Spleen (tissue), 11 donors: ENCODE results near the gene RAB7A. TPM values are rescaled to one million over a fixed set of nuclear protein-coding genes. Genes with fewer than 3 reads are reported as not detected.

Experiments
- DNase-seq: peaks from one replicate; pipeline ENCODE4 v3.0.0-alpha.2; 2020
- H3K27ac ChIP-seq, 8 donors: fragments of 200-600 bp; sonication (generic) in 7 of 8; 1 replicate in 4 of 8; 2 replicates in 4 of 8; pipeline versions ENCODE4 v1.5.0 to v1.8.0; 2016 to 2021; ENCODE audit warnings: inconsistent platforms in 4 of 8, mild to moderate bottlenecking in 4 of 8, moderate library complexity in 1 of 8
- H3K27me3 ChIP-seq, 7 donors: fragments of 200-600 bp; sonication (generic) in 6 of 7; replicated peaks in 1 of 7; 1 replicate in 4 of 7; 2 replicates in 3 of 7; pipeline versions ENCODE4 v1.5.0 to v1.8.0; 2016 to 2021; ENCODE audit warnings: inconsistent platforms in 3 of 7, mild to moderate bottlenecking in 1 of 7
- H3K36me3 ChIP-seq, 6 donors: fragments of 200-600 bp; sonication (generic) in 5 of 6; 1 replicate in 4 of 6; 2 replicates in 2 of 6; pipeline versions ENCODE4 v1.5.0 to v1.8.0; 2016 to 2021; ENCODE audit warnings: inconsistent platforms in 2 of 6
- H3K4me1 ChIP-seq, 6 donors: fragments of 200-600 bp; sonication (generic) in 5 of 6; 1 replicate in 3 of 6; 2 replicates in 3 of 6; pipeline versions ENCODE4 v1.5.0 to v1.8.0; 2016 to 2021; ENCODE audit warnings: inconsistent platforms in 3 of 6
- H3K4me3 ChIP-seq, 8 donors: fragments of 200-600 bp; sonication (generic) in 7 of 8; 1 replicate in 4 of 8; 2 replicates in 4 of 8; pipeline versions ENCODE4 v1.5.0 to v1.8.0; 2016 to 2021; ENCODE audit warnings: inconsistent platforms in 4 of 8, mild to moderate bottlenecking in 4 of 8, moderate library complexity in 2 of 8
- H3K9me3 ChIP-seq, 8 donors: fragments of 200-600 bp; sonication (generic) in 7 of 8; 1 replicate in 4 of 8; 2 replicates in 4 of 8; pipeline versions ENCODE4 v1.5.0 to v1.8.0; 2016 to 2021; ENCODE audit warnings: inconsistent platforms in 4 of 8
- CTCF ChIP-seq, 11 experiments: fragments of 200-600 bp in 7 of 11; fragments of 450-650 bp in 4 of 11; sonication (generic) in 4 of 11; IDR thresholded peaks in 8 of 11; conservative IDR thresholded peaks in 3 of 11; 1 replicate in 7 of 11; 2 replicates in 4 of 11; pipeline versions ENCODE4 v1.4.0 to v1.8.0; 2016 to 2021; ENCODE audit warnings: antibody characterized with exemption in 11 of 11, inconsistent platforms in 4 of 11, mild to moderate bottlenecking in 1 of 11
- POLR2A ChIP-seq, 3 donors: fragments of 450-650 bp; IDR thresholded peaks; one replicate each; pipeline ENCODE4 v1.5.1; 2017; ENCODE audit warnings: antibody characterized with exemption in 3 of 3, mild to moderate bottlenecking in 1 of 3
- POLR2AphosphoS5 ChIP-seq, 3 donors: sonication (generic); formaldehyde crosslinking; IDR thresholded peaks; one replicate each; pipeline ENCODE4 v1.5.1; 2017; ENCODE audit warnings: antibody characterized with exemption in 3 of 3
- WGBS, 5 donors: extraction: QIAGEN DNeasy Blood & Tissue Kit in 3 of 5; methylation state at CpG; one replicate each; pipeline versions ENCODE4 v1.1.5 to v1.1.7; 2013 to 2018; 5-methylcytosine and 5-hydroxymethylcytosine counted together
- intact Hi-C: fragments of 100-400 bp; cut with DNase I; formaldehyde crosslinking; loops from one replicate; pipeline ENCODE4 v1.15.0; 2023; ENCODE audit warnings: low total_unique reads
- polyA plus RNA-seq, 3 donors: library from polyadenylated mRNA; stranded (reverse); fragments of 200-250 nt; gene quantifications; one replicate each; pipeline ENCODE4 v1.2.1, GENCODE V29; 2013
- total RNA-seq, 7 donors: library from RNA; depleted of rRNA in 3 of 7; stranded (reverse); fragments of >200 nt in 3 of 7; fragmentation: NEBNext Ultra II Directional in 4 of 7; extraction: Animal tissue kit (Norgen Biotek cat#: 25700) in 4 of 7; gene quantifications; one replicate each; pipeline versions ENCODE4 v1.1.0 to v1.2.1, GENCODE V29; 2016 to 2021
- donor health status: healthy with polysubstance abuse.
- donor health status: DM: no; HTN: no; CAD: no; lungs with moderate emphysema.
- donor health status: DM: no; HTN: no; CAD: no.
- donor health status: Bipolar disorder and iron deficiency.
- donor health status: healthy.
- donor health status: DM: no; HTN: no; CAD: no.
- donor health status: DM: yes; HTN: yes; CAD: no.

The RAB7A gene
- total and polyA plus RNA-seq, 10 donors: 82.3 to 227 (median 150) TPM

- Histone ChIP-seq H3K4me3 (peak overlapping the region in 3 of 8 donors; percentile 51 to 69 (median 55)), H3K27ac (peak overlapping the region in 6 of 8 donors; percentile 50 to 81 (median 68)), H3K4me1 (peaks cover 6 to 37% (median 20%) of the 10 kb centered on the region in 6 donors), H3K9me3 (no peaks in the 10 kb centered on the region), H3K36me3 (no peaks in the 10 kb centered on the region), H3K27me3 (no peaks in the 10 kb centered on the region)
- DNase-seq: no peak
- 38 to 69% (median 51%) methylated on average over 12 to 13 of the region's 13 CpGs for WGBS, 5 donors
- intact Hi-C loops: loop anchor here (5.0 kb wide), 1 partner anchor 164 kb away; no protein-coding TSS in a partner anchor
- TF ChIP-seq POLR2AphosphoS5 (IDR thresholded peaks at IDR 0.05): no peak
- no peak for TF ChIP-seq POLR2A (IDR thresholded peaks at IDR 0.05)
- peak in 1 of 11 experiments; percentile 7 for TF ChIP-seq CTCF (IDR thresholded peaks at IDR 0.05 in 8 of 11, conservative IDR thresholded peaks at IDR 0.05 in 3 of 11)
Measured at GRCh38 chr3:128846486-128846891, 120.5 kb downstream of the RAB7A start.

GRCh38 chr3:128847666-128848370 lies 121.8 kb downstream of the RAB7A start:
- DNase-seq: no peak
- intact Hi-C loops: loop anchor here (5.0 kb wide), 1 partner anchor 166 kb away; no protein-coding TSS in a partner anchor
- 86 to 92% (median 89%) methylated on average over 13 to 15 of the region's 15 CpGs for WGBS, 5 donors
- Histone ChIP-seq H3K27me3 (no peaks in the 10 kb centered on the region), H3K4me3 (no peak overlapping the region), H3K36me3 (no peaks in the 10 kb centered on the region), H3K27ac (no peak overlapping the region), H3K4me1 (peaks cover 6 to 37% (median 20%) of the 10 kb centered on the region in 6 donors), H3K9me3 (no peaks in the 10 kb centered on the region)
- TF ChIP-seq POLR2A (IDR thresholded peaks at IDR 0.05) (no peak), CTCF (IDR thresholded peaks at IDR 0.05 in 8 of 11, conservative IDR thresholded peaks at IDR 0.05 in 3 of 11) (no peak), POLR2AphosphoS5 (IDR thresholded peaks at IDR 0.05) (no peak)

- TF ChIP-seq POLR2A (IDR thresholded peaks at IDR 0.05) (no peak), CTCF (IDR thresholded peaks at IDR 0.05 in 8 of 11, conservative IDR thresholded peaks at IDR 0.05 in 3 of 11) (no peak), POLR2AphosphoS5 (IDR thresholded peaks at IDR 0.05) (no peak)
- Histone ChIP-seq H3K9me3 (peaks cover 0 to 9% (median 7%) of the 10 kb centered on the region in 8 donors), H3K4me1 (peaks cover 6 to 37% (median 20%) of the 10 kb centered on the region in 6 donors), H3K27ac (no peak overlapping the region), H3K27me3 (no peaks in the 10 kb centered on the region), H3K36me3 (peaks cover 0 to 3% (median 0%) of the 10 kb centered on the region in 6 donors), H3K4me3 (no peak overlapping the region)
- WGBS, 5 donors: 90 to 97% (median 95%) methylated on average over 5 to 13 of the region's 13 CpGs
- intact Hi-C loops: loop anchor here (5.0 kb wide), 1 partner anchor 167 kb away; no protein-coding TSS in a partner anchor
- DNase-seq: no peak
Measured at GRCh38 chr3:128848936-128849335, 123.0 kb downstream of the RAB7A start.

- H3K9me3 ChIP-seq: peaks cover 2 to 19% (median 17%) of the 10 kb centered on the region in 8 donors
- H3K4me1 ChIP-seq: peaks cover 6 to 35% (median 20%) of the 10 kb centered on the region in 6 donors
- peaks cover 0 to 5% (median 0%) of the 10 kb centered on the region in 6 donors for H3K36me3 ChIP-seq
- intact Hi-C loops: loop anchor here (5.0 kb wide), 1 partner anchor 168 kb away; no protein-coding TSS in a partner anchor
- no peak overlapping the region for H3K27ac ChIP-seq
- no peak for DNase-seq
- TF ChIP-seq POLR2A (IDR thresholded peaks at IDR 0.05) (no peak), POLR2AphosphoS5 (IDR thresholded peaks at IDR 0.05) (no peak), CTCF (IDR thresholded peaks at IDR 0.05 in 8 of 11, conservative IDR thresholded peaks at IDR 0.05 in 3 of 11) (no peak)
- no peaks in the 10 kb centered on the region for H3K27me3 ChIP-seq
- H3K4me3 ChIP-seq: no peak overlapping the region
- WGBS, 5 donors: 61 to 68% (median 63%) methylated on average over 10 to 11 of the region's 11 CpGs
Measured at GRCh38 chr3:128849911-128850455, 124.0 kb downstream of the RAB7A start.
